ENCODE measurements around the gene PLXNB1.
A peak's percentile ranks its signal among the peaks of the same experiment; 100 is the strongest.

PLXNB1 gene

DNA sequence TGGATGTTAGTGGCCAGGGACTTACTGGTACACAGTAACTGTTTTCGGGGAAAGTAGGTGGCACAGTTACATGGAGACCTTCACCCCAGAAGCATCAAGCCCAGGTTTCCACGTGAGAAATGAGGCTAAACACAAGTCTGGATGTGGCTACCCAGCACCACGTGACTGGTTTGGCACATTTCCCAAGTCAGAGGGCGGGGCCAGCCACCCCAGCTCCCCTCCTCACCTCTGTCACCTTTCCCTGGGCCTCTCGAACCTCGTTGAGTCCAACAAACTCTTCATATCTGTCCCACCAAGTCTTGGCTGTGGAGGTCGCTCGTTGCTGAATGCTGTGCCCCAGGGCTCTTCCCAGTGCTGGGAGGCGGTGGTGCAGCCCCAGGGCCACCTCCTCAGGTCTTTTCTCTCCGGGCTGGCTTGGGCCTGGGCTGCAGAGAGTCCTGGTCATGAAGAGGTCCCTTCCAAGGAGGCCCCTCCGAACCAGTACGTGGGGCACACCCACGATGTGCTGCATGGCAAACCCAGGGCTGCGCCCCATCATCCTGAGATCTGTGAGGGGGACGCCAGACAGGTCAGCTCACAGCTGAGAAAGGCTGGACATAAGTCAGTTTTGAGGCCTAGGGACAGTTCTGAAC is 4.8 kb upstream of the PLXNB1 start:
- TF ChIP-seq, protein P1, sequence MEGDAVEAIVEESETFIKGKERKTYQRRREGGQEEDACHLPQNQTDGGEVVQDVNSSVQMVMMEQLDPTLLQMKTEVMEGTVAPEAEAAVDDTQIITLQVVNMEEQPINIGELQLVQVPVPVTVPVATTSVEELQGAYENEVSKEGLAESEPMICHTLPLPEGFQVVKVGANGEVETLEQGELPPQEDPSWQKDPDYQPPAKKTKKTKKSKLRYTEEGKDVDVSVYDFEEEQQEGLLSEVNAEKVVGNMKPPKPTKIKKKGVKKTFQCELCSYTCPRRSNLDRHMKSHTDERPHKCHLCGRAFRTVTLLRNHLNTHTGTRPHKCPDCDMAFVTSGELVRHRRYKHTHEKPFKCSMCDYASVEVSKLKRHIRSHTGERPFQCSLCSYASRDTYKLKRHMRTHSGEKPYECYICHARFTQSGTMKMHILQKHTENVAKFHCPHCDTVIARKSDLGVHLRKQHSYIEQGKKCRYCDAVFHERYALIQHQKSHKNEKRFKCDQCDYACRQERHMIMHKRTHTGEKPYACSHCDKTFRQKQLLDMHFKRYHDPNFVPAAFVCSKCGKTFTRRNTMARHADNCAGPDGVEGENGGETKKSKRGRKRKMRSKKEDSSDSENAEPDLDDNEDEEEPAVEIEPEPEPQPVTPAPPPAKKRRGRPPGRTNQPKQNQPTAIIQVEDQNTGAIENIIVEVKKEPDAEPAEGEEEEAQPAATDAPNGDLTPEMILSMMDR (IDR thresholded peaks at IDR 0.05): no peak

DNA sequence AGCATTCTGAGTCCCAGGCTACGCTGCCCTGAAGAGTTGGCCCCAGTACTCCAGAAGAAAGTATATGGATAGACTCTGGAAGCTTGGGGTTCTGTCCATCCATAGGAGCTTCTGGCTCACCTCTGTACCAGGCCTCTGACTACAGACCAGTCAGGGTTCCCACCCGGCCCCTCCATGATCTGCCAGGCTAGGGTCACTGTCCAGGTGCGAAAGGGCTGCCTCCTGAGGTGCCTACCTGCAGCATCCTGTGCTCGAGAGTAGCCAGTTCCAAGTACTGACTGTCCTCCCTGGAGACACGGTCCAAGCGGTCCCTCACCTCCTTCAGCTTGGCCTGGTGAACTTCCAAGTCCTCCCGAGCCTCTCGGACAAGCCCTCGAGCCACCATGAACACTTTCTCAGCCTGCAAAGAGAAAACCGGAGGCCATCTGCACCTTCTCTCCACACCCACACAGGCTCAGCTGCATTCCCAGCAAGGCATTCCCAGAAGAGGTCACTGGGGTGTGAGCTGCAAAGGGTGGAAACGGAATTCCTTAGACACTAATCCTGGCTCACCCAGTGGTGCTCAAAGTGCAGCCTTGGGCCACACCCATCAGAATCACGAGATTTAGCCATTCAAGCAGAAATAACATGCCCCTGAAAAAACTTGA is 3.7 kb upstream of the PLXNB1 start:
- TF ChIP-seq, protein P1 (IDR thresholded peaks at IDR 0.05): no peak

DNA sequence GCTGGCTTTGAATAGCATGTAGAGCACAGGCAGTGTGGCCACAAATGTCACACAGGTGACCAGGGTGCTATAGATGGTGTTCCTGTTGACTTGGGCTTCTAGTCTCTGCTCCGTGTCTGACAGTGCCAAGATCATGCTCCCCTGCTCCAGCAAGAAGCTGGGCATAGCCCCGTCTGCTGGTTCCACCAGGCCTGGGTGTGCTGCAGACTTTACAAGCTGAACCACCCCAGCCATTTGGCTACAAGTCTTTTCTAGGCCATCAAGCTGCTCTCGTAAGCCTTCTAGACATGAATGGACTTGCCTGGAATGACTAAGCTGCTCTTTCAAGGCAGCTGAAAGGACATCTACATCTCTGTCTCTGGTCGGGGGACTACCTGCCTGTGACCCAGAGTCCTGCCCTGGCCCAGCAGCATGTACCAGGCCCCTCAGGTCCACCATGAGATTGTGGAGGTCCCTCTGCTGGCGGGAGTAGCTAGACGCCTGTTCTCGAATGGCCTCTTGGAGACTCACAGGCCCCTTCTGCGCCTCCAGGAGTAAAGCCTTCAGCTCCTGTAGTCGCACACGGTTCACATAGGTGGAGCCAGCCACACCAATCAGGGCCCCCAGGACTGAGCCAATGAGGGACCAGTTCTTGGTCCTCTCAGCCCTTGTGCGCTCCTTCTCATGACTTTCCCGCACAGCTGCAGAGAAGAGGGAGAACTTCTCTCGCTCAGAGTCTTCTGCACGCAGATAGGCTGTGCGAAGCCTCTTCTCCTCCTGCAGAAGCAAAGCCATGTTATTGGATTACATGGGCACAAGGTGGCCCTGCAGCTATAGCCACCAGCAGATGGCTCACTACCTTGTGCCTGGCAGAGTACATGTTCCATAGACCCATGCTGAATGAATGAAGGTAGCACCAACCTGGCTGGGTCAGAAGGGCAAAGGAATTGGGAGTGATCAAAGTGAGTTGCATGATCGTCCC is 2.8 kb upstream of the PLXNB1 start:
- TF ChIP-seq, protein P1 (IDR thresholded peaks at IDR 0.05): peak; percentile 21; the same call in 1 of the 2 replicates

DNA sequence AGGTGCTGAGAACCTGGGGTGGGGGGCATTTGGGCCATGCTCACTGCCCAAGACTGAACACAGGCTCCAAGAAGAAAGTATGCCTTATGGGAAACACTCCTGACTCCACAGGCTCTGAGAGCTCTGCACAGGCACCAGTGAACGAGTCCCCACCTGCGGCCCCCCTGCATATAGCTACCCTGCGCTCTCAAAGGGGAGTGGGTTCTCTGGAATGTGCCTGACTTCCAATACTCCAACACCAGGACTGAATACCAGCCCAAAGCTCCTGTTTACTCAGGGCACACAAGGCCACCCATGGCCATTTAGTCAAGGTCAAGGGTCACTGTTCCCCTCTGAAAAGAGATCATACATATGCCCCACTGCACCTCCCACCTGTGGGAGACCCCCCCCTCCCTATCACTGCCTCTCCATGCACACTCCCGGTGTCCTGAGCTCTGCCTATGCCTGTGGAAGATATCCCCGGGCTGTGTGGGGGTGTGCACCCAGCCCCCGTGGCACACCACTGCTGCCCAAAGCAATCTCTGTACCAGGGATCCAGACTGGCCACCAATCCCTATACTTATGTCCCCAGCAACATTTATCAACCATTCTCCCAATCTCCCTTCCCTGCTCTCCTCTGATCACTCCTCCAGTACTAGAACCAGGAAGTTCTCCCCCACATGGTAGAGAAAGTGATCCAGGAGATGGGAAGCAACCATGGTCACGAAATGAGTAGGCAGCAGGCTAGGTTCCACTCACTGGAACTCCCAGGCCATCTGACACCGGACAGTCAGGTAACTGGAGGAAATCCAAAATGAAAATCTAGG is 1.5 kb upstream of the PLXNB1 start:
- TF ChIP-seq, protein P1 (IDR thresholded peaks at IDR 0.05): no peak

DNA sequence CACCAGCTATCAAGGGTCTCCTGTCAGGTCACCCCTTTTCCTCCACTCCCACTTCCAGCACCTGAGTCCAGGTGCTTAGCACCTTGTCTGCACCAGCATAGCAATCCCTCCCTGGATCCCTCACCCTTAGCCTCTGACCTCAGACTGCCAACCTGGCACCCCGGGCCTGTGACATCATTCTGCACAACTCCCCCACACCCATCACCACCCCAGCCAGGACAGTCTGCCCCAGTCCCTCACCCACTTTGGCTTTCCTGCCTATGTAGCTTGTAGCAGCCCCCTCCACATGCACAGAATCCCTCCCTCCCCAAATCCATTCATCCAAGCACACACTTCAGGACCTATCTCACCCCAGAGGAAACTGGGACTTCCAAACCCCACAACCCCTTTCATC is 819 bp upstream of the PLXNB1 start:
- TF ChIP-seq, protein P1 (IDR thresholded peaks at IDR 0.05): no peak

DNA sequence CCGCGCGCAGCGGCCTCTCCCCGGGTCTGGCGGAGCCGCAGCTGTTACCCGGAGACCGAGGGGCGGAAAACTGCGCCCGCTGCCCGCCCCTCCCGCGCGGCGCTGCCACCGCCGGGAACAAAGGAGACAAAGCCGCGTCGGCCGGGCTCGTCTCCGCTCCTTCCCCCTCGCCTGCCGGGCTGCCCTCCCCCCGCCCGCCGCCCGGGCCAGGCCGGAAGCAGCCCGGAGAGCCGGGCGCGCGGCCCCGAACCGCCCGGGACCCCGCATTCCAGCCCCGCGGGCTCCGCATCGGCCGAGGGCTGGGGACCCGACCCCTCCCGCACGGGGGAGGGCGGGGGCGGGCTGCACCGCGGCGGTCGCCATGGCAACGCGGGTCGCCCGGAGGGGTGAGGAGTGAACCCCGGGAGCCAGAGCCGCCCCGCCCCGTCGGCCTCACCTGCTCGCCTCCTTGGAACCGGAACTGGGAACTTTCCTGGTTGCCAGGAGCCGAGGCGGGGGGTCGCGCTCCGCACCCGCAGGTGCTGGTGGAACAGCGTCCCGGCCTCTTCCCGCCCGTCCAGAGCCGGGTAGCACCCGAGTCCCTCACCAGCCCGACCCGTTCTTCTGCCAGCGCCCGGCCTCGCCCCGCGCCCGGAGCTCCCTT is 448 bp downstream of the PLXNB1 start:
- TF ChIP-seq, protein P1 (IDR thresholded peaks at IDR 0.05): no peak
